GM19395 (cell line): Measurements from ENCODE around the gene ABTB2.
"Not testable (repeated sequence)": the region's sequence is repeated elsewhere in the genome, so short reads cannot be mapped to it uniquely, and the experiment has no call there.

Experiments used
- ATAC-seq: cut with Tn5 transposase; IDR thresholded peaks from one replicate; pipeline ENCODE4 v1.9.1; 2021; ENCODE audit warnings: mild to moderate bottlenecking, moderate library complexity; ENCODE audit not compliant: unreplicated experiment

The ABTB2 gene

GRCh38 chr11:34357701-34358257 is at the start of gene ABTB2:
TSS of gene ABTB2 (minus strand) at chr11:34358010.
- peak; percentile 89 for ATAC-seq

- ATAC-seq: no peak
Measured at GRCh38 chr11:34407121-34407813, 49.5 kb upstream of the ABTB2 start.

GRCh38 chr11:34406413-34406812 is 48.6 kb upstream of the ABTB2 start:
- no peak for ATAC-seq

- no peak for ATAC-seq
Measured at GRCh38 chr11:34405079-34405858, 47.5 kb upstream of the ABTB2 start.

- ATAC-seq: no peak
Measured at GRCh38 chr11:34404280-34404679, 46.5 kb upstream of the ABTB2 start.

- no peak for ATAC-seq
Measured at GRCh38 chr11:34403431-34403830, 45.6 kb upstream of the ABTB2 start.

- no peak for ATAC-seq
Measured at GRCh38 chr11:34397811-34398210, 40.0 kb upstream of the ABTB2 start.

- ATAC-seq: no peak
Measured at GRCh38 chr11:34397120-34397519, 39.3 kb upstream of the ABTB2 start.

GRCh38 chr11:34395916-34396550 is 38.2 kb upstream of the ABTB2 start:
- ATAC-seq: no peak

GRCh38 chr11:34394771-34395300 is 37.0 kb upstream of the ABTB2 start:
- no peak for ATAC-seq

- no peak for ATAC-seq
Measured at GRCh38 chr11:34387653-34388052, 29.8 kb upstream of the ABTB2 start.

- ATAC-seq: not testable (repeated sequence)
Measured at GRCh38 chr11:34386356-34386755, 28.5 kb upstream of the ABTB2 start.

- no peak for ATAC-seq
Measured at GRCh38 chr11:34382532-34383276, 24.9 kb upstream of the ABTB2 start.

GRCh38 chr11:34381775-34382174 is 24.0 kb upstream of the ABTB2 start:
- no peak for ATAC-seq

GRCh38 chr11:34380696-34381095 is 22.9 kb upstream of the ABTB2 start:
- no peak for ATAC-seq

- ATAC-seq: no peak
Measured at GRCh38 chr11:34379539-34379938, 21.7 kb upstream of the ABTB2 start.

GRCh38 chr11:34379079-34379478 is 21.3 kb upstream of the ABTB2 start:
- no peak for ATAC-seq

- no peak for ATAC-seq
Measured at GRCh38 chr11:34373727-34374126, 15.9 kb upstream of the ABTB2 start.

- no peak for ATAC-seq
Measured at GRCh38 chr11:34366522-34366921, 8.7 kb upstream of the ABTB2 start.

- ATAC-seq: no peak
Measured at GRCh38 chr11:34364102-34364501, 6.3 kb upstream of the ABTB2 start.
